ENCODE data around the gene NPB.

- TF ChIP-seq, protein P1, sequence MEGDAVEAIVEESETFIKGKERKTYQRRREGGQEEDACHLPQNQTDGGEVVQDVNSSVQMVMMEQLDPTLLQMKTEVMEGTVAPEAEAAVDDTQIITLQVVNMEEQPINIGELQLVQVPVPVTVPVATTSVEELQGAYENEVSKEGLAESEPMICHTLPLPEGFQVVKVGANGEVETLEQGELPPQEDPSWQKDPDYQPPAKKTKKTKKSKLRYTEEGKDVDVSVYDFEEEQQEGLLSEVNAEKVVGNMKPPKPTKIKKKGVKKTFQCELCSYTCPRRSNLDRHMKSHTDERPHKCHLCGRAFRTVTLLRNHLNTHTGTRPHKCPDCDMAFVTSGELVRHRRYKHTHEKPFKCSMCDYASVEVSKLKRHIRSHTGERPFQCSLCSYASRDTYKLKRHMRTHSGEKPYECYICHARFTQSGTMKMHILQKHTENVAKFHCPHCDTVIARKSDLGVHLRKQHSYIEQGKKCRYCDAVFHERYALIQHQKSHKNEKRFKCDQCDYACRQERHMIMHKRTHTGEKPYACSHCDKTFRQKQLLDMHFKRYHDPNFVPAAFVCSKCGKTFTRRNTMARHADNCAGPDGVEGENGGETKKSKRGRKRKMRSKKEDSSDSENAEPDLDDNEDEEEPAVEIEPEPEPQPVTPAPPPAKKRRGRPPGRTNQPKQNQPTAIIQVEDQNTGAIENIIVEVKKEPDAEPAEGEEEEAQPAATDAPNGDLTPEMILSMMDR (IDR thresholded peaks at IDR 0.05): no peak
- no peak for TF ChIP-seq POLR2A (IDR thresholded peaks at IDR 0.05)
These were observed 37.2 kb downstream of the NPB start for GRCh38 chr17:81939218-81939617.

Measured in vagina (tissue), 2 donors.